Right hindlimb (tissue), 1 donor: Measurements from ENCODE around the gene PDIA6.

Experiments
- DNase-seq: peaks from one replicate; pipeline ENCODE4 v3.0.0-alpha.2; 2018

PDIA6 gene

GRCh38 chr2:10812362-10813162, at the start of gene PDIA6:
TSS of gene PDIA6 (minus strand) at chr2:10812785. CDS start at chr2:10812696, 89 bp downstream.
- DNase-seq = peak; percentile 99

- DNase-seq = no peak
Observed at GRCh38 chr2:10862330-10862729, 49.7 kb upstream of the PDIA6 start.

GRCh38 chr2:10861765-10862164, 49.2 kb upstream of the PDIA6 start:
- no peak for DNase-seq

GRCh38 chr2:10860814-10861325, 48.3 kb upstream of the PDIA6 start:
- no peak for DNase-seq

GRCh38 chr2:10860081-10860813, 47.7 kb upstream of the PDIA6 start:
- DNase-seq = no peak

GRCh38 chr2:10859278-10859677, 46.7 kb upstream of the PDIA6 start:
- no peak for DNase-seq

- DNase-seq = no peak
Observed at GRCh38 chr2:10848541-10848940, 36.0 kb upstream of the PDIA6 start.

- no peak for DNase-seq
Observed at GRCh38 chr2:10847008-10847407, 34.4 kb upstream of the PDIA6 start.

GRCh38 chr2:10846110-10846861, 33.7 kb upstream of the PDIA6 start:
- DNase-seq = no peak

GRCh38 chr2:10845640-10846039, 33.1 kb upstream of the PDIA6 start:
- no peak for DNase-seq

GRCh38 chr2:10844097-10844496, 31.5 kb upstream of the PDIA6 start:
- DNase-seq = peak; percentile 41

- no peak for DNase-seq
Observed at GRCh38 chr2:10842506-10842905, 29.9 kb upstream of the PDIA6 start.

- no peak for DNase-seq
Observed at GRCh38 chr2:10841547-10842219, 29.1 kb upstream of the PDIA6 start.

GRCh38 chr2:10839813-10840212, 27.2 kb upstream of the PDIA6 start:
- no peak for DNase-seq

- no peak for DNase-seq
Observed at GRCh38 chr2:10838734-10839133, 26.1 kb upstream of the PDIA6 start.

- no peak for DNase-seq
Observed at GRCh38 chr2:10837298-10838266, 25.0 kb upstream of the PDIA6 start.

GRCh38 chr2:10835052-10835970, 22.7 kb upstream of the PDIA6 start:
- DNase-seq = peak; percentile 69

- DNase-seq = no peak
Observed at GRCh38 chr2:10834068-10834655, 21.6 kb upstream of the PDIA6 start.

GRCh38 chr2:10833021-10833420, 20.4 kb upstream of the PDIA6 start:
- no peak for DNase-seq
